B cell (primary cell): ENCODE measurements around the gene TOP3B. TPM values are rescaled to one million over a fixed set of nuclear protein-coding genes. Genes with fewer than 3 reads are reported as not detected.

Experiments used
- ATAC-seq: fragments of 200-7000 bp; cut with Tn5 transposase; one replicate; pipeline ENCODE4 v1.10.0; 2021; ENCODE audit warnings: low read depth, mild to moderate bottlenecking, moderate number of reproducible peaks, moderate library complexity
- CTCF ChIA-PET: fragments of 350-600 bp; sonication (Branson Sonifier 250); formaldehyde crosslinking; loops from one replicate; lab custom pipeline; 2021; ENCODE audit warnings: antibody characterized with exemption, inconsistent platforms; lab: Charles Lee
- POLR2A ChIA-PET: fragments of 350-600 bp; sonication (Branson Sonifier 250); formaldehyde crosslinking; loops from one replicate; lab custom pipeline; 2021; ENCODE audit warnings: antibody characterized with exemption; lab: Charles Lee
- DNase-seq: peaks from one replicate; pipeline ENCODE4 v3.0.0; 2013
- H2AFZ ChIP-seq: 2 replicates; pipeline ENCODE4 v1.6.1; 2012; ENCODE audit warnings: mild to moderate bottlenecking, low read depth, low read length; ENCODE audit not compliant: insufficient read depth, poor library complexity, severe bottlenecking
- H3K27ac ChIP-seq, 2 donors: 1 replicate in 1 of 2; 2 replicates in 1 of 2; pipeline ENCODE4 v1.5.1; 2012 to 2013; ENCODE audit warnings: low read length in 2 of 2, mild to moderate bottlenecking in 2 of 2, moderate library complexity in 1 of 2
- H3K27me3 ChIP-seq, 4 experiments: fragments of 200-600 bp in 1 of 4; sonication (generic) in 1 of 4; replicated peaks in 1 of 4; 1 replicate in 2 of 4; 2 replicates in 2 of 4; pipeline versions ENCODE4 v1.6.1 to v1.7.0; 2013 to 2016; ENCODE audit warnings: low read length in 3 of 4, mild to moderate bottlenecking in 2 of 4, mixed read lengths in 1 of 4, moderate library complexity in 1 of 4; ENCODE audit not compliant: insufficient read depth in 4 of 4, control insufficient read depth in 3 of 4; ENCODE audit errors: control extremely low read depth in 1 of 4
- H3K36me3 ChIP-seq, 2 experiments: replicated peaks in 1 of 2; 1 replicate in 1 of 2; 2 replicates in 1 of 2; pipeline versions ENCODE4 v1.6.1 to v1.7.1; 2013; ENCODE audit warnings: low read length in 1 of 2; ENCODE audit not compliant: insufficient read depth in 2 of 2, control insufficient read depth in 1 of 2; ENCODE audit errors: control extremely low read depth in 1 of 2, extremely low read depth in 1 of 2
- H3K4me1 ChIP-seq, 2 donors: fragments of 200-600 bp in 1 of 2; sonication (generic) in 1 of 2; 1 replicate in 1 of 2; 2 replicates in 1 of 2; pipeline versions ENCODE4 v1.5.1 to v1.6.1; 2013 to 2017; ENCODE audit warnings: low read length in 2 of 2; ENCODE audit not compliant: control insufficient read depth in 2 of 2, insufficient read depth in 2 of 2
- H3K4me2 ChIP-seq: replicated peaks from 2 replicates; pipeline ENCODE3; 2012; ENCODE audit warnings: mild to moderate bottlenecking, low read depth, low read length; ENCODE audit not compliant: poor library complexity, severe bottlenecking
- H3K4me3 ChIP-seq, 5 experiments: fragments of 200-600 bp in 1 of 5; sonication (generic) in 1 of 5; 1 replicate in 3 of 5; 2 replicates in 2 of 5; pipeline versions ENCODE4 v1.5.1 to v1.7.0; 2011 to 2016; ENCODE audit warnings: low read length in 4 of 5, mild to moderate bottlenecking in 4 of 5, low read depth in 2 of 5, control low read depth in 1 of 5, moderate library complexity in 1 of 5; ENCODE audit not compliant: insufficient read depth in 1 of 5; ENCODE audit errors: control extremely low read depth in 1 of 5, extremely low read depth in 1 of 5
- H3K79me2 ChIP-seq: fragments of 200-600 bp; sonication (generic); one replicate; pipeline ENCODE4 v1.6.0; 2016; ENCODE audit warnings: low read length; ENCODE audit not compliant: control insufficient read depth, insufficient read depth
- H3K9ac ChIP-seq: fragments of 200-600 bp; sonication (generic); 2 replicates; pipeline ENCODE4 v1.6.1; 2017; ENCODE audit warnings: mild to moderate bottlenecking, low read length, moderate library complexity
- H3K9me3 ChIP-seq, 3 donors: one replicate each; pipeline versions ENCODE4 v1.6.1 to v1.7.1; 2013; ENCODE audit warnings: low read length in 2 of 3; ENCODE audit not compliant: control insufficient read depth in 2 of 3, insufficient read depth in 1 of 3; ENCODE audit errors: control extremely low read depth in 1 of 3
- H4K20me1 ChIP-seq: 2 replicates; pipeline ENCODE4 v1.6.0; 2012; ENCODE audit warnings: mild to moderate bottlenecking, low read length; ENCODE audit not compliant: insufficient read depth, control insufficient read depth, poor library complexity, severe bottlenecking
- H3K27ac Mint-ChIP-seq: one replicate; pipeline ENCODE4 v1.8.0; 2021; ENCODE audit warnings: mixed read lengths
- H3K27me3 Mint-ChIP-seq: one replicate; pipeline ENCODE4 v1.8.0; 2021; ENCODE audit warnings: mixed read lengths
- H3K4me1 Mint-ChIP-seq: one replicate; pipeline ENCODE4 v1.8.0; 2021; ENCODE audit warnings: mixed read lengths
- H3K4me3 Mint-ChIP-seq: one replicate; pipeline ENCODE4 v1.8.0; 2021; ENCODE audit warnings: mixed read lengths
- H3K9me3 Mint-ChIP-seq: one replicate; pipeline ENCODE4 v1.8.0; 2022; ENCODE audit warnings: mixed read lengths; ENCODE audit not compliant: insufficient read depth
- EZH2 ChIP-seq: IDR thresholded peaks from 2 replicates; pipeline ENCODE4 v1.6.1; 2012; ENCODE audit warnings: borderline replicate concordance, low read depth, mild to moderate bottlenecking, moderate library complexity, low read length; ENCODE audit not compliant: insufficient read depth, poor library complexity, severe bottlenecking
- WGBS: methylation state at CpG from one replicate; pipeline ENCODE4 v1.1.5; 2013; ENCODE audit warnings: missing lambda C conversion rate; ENCODE audit not compliant: insufficient coverage; 5-methylcytosine and 5-hydroxymethylcytosine counted together
- intact Hi-C: fragments of 100-400 bp; cut with micrococcal nuclease; formaldehyde crosslinking; loops from one replicate; pipeline ENCODE4 v1.10.0; 2022
- polyA plus RNA-seq: library from polyadenylated mRNA; depleted of rRNA; stranded (reverse); fragments of >200 nt; gene quantifications from 2 replicates; pipeline ENCODE4 v1.2.3, GENCODE V29; 2012
- total RNA-seq, 2 donors: library from RNA; stranded (reverse); fragments of 120-200 nt in 1 of 2; gene quantifications; 1 replicate in 1 of 2; 2 replicates in 1 of 2; pipeline versions ENCODE4 v1.2.3 to v1.2.4, GENCODE V29; 2013 to 2022
- TF ChIP-seq, protein P1 (sequence below): fragments of 200-600 bp; IDR thresholded peaks from one replicate; pipeline ENCODE4 v1.8.0; 2022; ENCODE audit warnings: antibody characterized with exemption, mild to moderate bottlenecking

The TOP3B gene
- total and polyA plus RNA-seq, 2 donors (not counting 1 experiment from before 2014, with no cell fraction given) = 77.1 to 105 TPM

DNA sequence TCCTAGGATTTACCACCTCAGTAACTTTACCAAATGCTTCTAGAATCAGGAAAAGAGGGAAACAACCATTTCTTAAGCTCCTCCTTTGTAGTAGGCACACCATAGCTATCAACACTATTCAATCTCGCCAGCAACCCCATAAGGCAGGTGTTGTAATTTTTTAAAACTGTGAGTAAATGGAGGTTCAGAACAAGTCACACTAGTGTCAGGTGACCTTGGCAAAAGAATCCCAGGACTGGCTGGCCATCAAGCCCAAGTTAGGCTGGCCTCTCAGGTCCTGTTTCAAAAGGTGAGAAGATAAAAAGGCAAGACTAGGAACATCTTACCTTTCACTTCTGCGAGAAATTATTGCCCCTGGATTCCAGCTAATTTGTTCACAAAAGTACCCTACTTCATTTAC lies 713 bp downstream of the TOP3B start:
- Mint-ChIP-seq H3K27me3 (no peaks in the 10 kb centered on the region), H3K27ac (peak overlapping the region; percentile 94), H3K9me3 (no peaks in the 10 kb centered on the region), H3K4me3 (peak overlapping the region; percentile 91), H3K4me1 (peaks cover 41% of the 10 kb centered on the region)
- peaks cover 3% of the 10 kb centered on the region for H4K20me1 ChIP-seq
- 8% methylated on average over 1 of the region's 2 CpGs for WGBS
- H3K79me2 ChIP-seq = peaks cover 50% of the 10 kb centered on the region
- TF ChIP-seq, protein P1, sequence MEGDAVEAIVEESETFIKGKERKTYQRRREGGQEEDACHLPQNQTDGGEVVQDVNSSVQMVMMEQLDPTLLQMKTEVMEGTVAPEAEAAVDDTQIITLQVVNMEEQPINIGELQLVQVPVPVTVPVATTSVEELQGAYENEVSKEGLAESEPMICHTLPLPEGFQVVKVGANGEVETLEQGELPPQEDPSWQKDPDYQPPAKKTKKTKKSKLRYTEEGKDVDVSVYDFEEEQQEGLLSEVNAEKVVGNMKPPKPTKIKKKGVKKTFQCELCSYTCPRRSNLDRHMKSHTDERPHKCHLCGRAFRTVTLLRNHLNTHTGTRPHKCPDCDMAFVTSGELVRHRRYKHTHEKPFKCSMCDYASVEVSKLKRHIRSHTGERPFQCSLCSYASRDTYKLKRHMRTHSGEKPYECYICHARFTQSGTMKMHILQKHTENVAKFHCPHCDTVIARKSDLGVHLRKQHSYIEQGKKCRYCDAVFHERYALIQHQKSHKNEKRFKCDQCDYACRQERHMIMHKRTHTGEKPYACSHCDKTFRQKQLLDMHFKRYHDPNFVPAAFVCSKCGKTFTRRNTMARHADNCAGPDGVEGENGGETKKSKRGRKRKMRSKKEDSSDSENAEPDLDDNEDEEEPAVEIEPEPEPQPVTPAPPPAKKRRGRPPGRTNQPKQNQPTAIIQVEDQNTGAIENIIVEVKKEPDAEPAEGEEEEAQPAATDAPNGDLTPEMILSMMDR = no peak
- TF ChIP-seq EZH2 = no peak
- no peaks in the 10 kb centered on the region for H3K27me3 ChIP-seq
- H3K4me3 ChIP-seq = peak overlapping the region; percentile 45 to 94 (median 89)
- H3K36me3 ChIP-seq = no peaks in the 10 kb centered on the region
- ATAC-seq (no peak), DNase-seq (no peak)
- POLR2A ChIA-PET = interaction anchor here (1.0 to 1.6 kb wide), 6 partner anchors 9 to 704 kb away, joined by 3 to 4 read pairs (median 3); partner anchors contain the start of gene PPIL2
- intact Hi-C loops = loop anchor here (5.0 kb wide), 1 partner anchor 50 kb away; no protein-coding TSS in a partner anchor
- peaks cover 14 to 18% of the 10 kb centered on the region in 2 donors for H3K4me1 ChIP-seq
- CTCF ChIA-PET = interaction anchor here (0.9 to 3.4 kb wide), 8 partner anchors 9 to 220 kb away, joined by 3 to 25 read pairs (median 4); partner anchors contain the start of gene PPM1F
- H2AFZ ChIP-seq = peak overlapping the region; percentile 88
- H3K9me3 ChIP-seq = peaks cover 0 to 4% (median 0%) of the 10 kb centered on the region in 3 donors
- H3K4me2 ChIP-seq = peak overlapping the region; percentile 92
- H3K9ac ChIP-seq = peak overlapping the region; percentile 91
- H3K27ac ChIP-seq = peak overlapping the region; percentile 55 to 87

- DNase-seq (no peak), ATAC-seq (no peak)
- Histone ChIP-seq H3K27me3 (no peaks in the 10 kb centered on the region), H3K4me2 (no peak overlapping the region), H3K79me2 (peaks cover 63% of the 10 kb centered on the region), H3K4me3 (no peak overlapping the region), H4K20me1 (peaks cover 10% of the 10 kb centered on the region), H3K27ac (no peak overlapping the region), H3K36me3 (peaks cover 0 to 8% of the 10 kb centered on the region in 2 experiments), H2AFZ (no peak overlapping the region), H3K9me3 (peaks cover 0 to 4% (median 0%) of the 10 kb centered on the region in 3 donors), H3K4me1 (peaks cover 14 to 18% of the 10 kb centered on the region in 2 donors), H3K9ac (no peak overlapping the region)
- ChIA-PET CTCF (interaction anchor here (1.2 to 3.4 kb wide), 3 partner anchors 8 to 28 kb away, joined by 3 to 25 read pairs (median 4); partner anchors contain the start of gene PPM1F), POLR2A (no interaction called here)
- Mint-ChIP-seq H3K27me3 (no peaks in the 10 kb centered on the region), H3K9me3 (no peaks in the 10 kb centered on the region), H3K27ac (no peak overlapping the region), H3K4me3 (peak overlapping the region; percentile 39), H3K4me1 (peaks cover 43% of the 10 kb centered on the region)
- intact Hi-C loops = loop anchor here (5.0 kb wide), 1 partner anchor 52 kb away; no protein-coding TSS in a partner anchor
- 90% methylated on average over 6 of the region's 7 CpGs for WGBS
- no peak for TF ChIP-seq EZH2
- TF ChIP-seq, protein P1 = no peak
Observed at GRCh38 chr22:21980547-21980946, 2.0 kb downstream of the TOP3B start.
